Loucy (cell line): ENCODE data around the gene TNFRSF13B.

ENCODE experiments used
- H2AFZ ChIP-seq: fragments of 200-600 bp; sonication (generic); 2 replicates; pipeline ENCODE4 v1.6.0; 2016; ENCODE audit warnings: antibody characterized with exemption, mild to moderate bottlenecking, low read length, moderate library complexity
- H3F3A ChIP-seq: fragments of 200-600 bp; 2 replicates; pipeline ENCODE4 v1.6.0; 2016; ENCODE audit warnings: antibody characterized with exemption, low read depth, mild to moderate bottlenecking
- H3K27me3 ChIP-seq: fragments of 200-600 bp; sonication (generic); 2 replicates; pipeline ENCODE4 v1.6.1; 2014; ENCODE audit warnings: low read length, mild to moderate bottlenecking; ENCODE audit not compliant: insufficient read depth, poor library complexity, severe bottlenecking
- H3K36me3 ChIP-seq: fragments of 200-600 bp; sonication (generic); 2 replicates; pipeline ENCODE4 v1.6.1; 2016; ENCODE audit warnings: low read length; ENCODE audit not compliant: insufficient read depth
- H3K4me1 ChIP-seq: fragments of 200-600 bp; sonication (generic); 2 replicates; pipeline ENCODE4 v1.5.1; 2014; ENCODE audit warnings: low read length, mild to moderate bottlenecking; ENCODE audit not compliant: insufficient read depth, poor library complexity, severe bottlenecking
- H3K4me2 ChIP-seq: fragments of 200-600 bp; sonication (generic); 2 replicates; pipeline ENCODE4 v1.6.0; 2014; ENCODE audit warnings: antibody characterized with exemption, low read length, low read depth, mild to moderate bottlenecking; ENCODE audit not compliant: poor library complexity, severe bottlenecking
- H3K4me3 ChIP-seq: fragments of 200-600 bp; sonication (generic); 2 replicates; pipeline ENCODE4 v1.5.1; 2014; ENCODE audit warnings: low read length, mild to moderate bottlenecking, mixed read lengths; ENCODE audit not compliant: poor library complexity, severe bottlenecking
- H3K79me2 ChIP-seq: fragments of 200-600 bp; sonication (generic); 2 replicates; pipeline ENCODE4 v1.6.1; 2014; ENCODE audit warnings: low read length; ENCODE audit not compliant: insufficient read depth
- H3K9ac ChIP-seq: fragments of 200-600 bp; sonication (generic); 2 replicates; pipeline ENCODE4 v1.6.0; 2014; ENCODE audit warnings: mild to moderate bottlenecking, low read depth, low read length, moderate library complexity; ENCODE audit not compliant: poor library complexity, severe bottlenecking
- H3K9me2 ChIP-seq: fragments of 200-600 bp; sonication (generic); replicated peaks from 2 replicates; pipeline ENCODE4 v1.6.1; 2016; ENCODE audit warnings: low read depth, low read length, mixed read lengths
- H3K9me3 ChIP-seq: fragments of 200-600 bp; sonication (generic); 2 replicates; pipeline ENCODE4 v1.6.1; 2014; ENCODE audit warnings: mild to moderate bottlenecking, antibody characterized with exemption, low read length, low read depth; ENCODE audit not compliant: insufficient read depth
- H4K20me1 ChIP-seq: fragments of 200-600 bp; sonication (generic); 2 replicates; pipeline ENCODE4 v1.6.0; 2014; ENCODE audit warnings: antibody characterized with exemption, low read length, mild to moderate bottlenecking; ENCODE audit not compliant: insufficient read depth, poor library complexity, severe bottlenecking
- EZH2phosphoT487 ChIP-seq: fragments of 200-600 bp; IDR thresholded peaks from 2 replicates; pipeline ENCODE4 v1.6.1; 2018; ENCODE audit warnings: antibody characterized with exemption, mild to moderate bottlenecking, moderate library complexity, borderline replicate concordance
- TF ChIP-seq, protein P1 (sequence below): fragments of 200-600 bp; sonication (generic); conservative IDR thresholded peaks from 2 replicates; pipeline ENCODE4 v1.5.1; 2014; ENCODE audit warnings: mild to moderate bottlenecking, antibody characterized with exemption, low read length

Gene TNFRSF13B

DNA sequence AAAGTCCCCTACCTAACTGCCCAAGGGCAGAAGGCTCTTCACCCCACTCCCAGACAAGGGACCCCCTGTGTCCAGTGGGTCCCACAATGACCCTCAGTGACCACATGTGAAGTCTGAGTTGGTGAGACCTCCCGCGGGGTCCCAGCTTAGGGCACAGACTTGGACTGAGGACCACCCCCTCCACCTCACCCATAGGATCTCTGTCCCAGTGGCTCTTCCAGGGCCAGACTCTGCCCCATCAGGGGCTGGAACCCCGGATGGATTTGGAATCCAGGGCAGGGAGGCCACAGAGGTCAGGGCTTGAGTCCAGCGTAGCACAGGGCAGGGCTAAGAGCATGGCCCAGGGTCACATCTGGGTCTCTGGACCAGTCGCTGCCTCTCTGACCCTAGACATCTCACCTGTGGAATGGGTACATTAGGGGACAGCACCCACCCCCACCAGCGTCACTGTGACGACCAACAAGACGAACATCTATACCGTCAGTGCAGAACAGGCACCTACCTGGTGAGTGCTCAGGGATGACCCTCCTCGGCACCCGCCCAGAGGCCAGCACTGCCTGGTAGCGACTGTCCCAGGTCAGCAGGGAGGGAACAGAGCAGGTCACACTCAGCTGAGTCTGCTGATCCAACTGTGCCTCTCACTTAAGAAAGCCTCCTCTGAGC is 37.7 kb downstream of the TNFRSF13B start:
- TF ChIP-seq, protein P1, sequence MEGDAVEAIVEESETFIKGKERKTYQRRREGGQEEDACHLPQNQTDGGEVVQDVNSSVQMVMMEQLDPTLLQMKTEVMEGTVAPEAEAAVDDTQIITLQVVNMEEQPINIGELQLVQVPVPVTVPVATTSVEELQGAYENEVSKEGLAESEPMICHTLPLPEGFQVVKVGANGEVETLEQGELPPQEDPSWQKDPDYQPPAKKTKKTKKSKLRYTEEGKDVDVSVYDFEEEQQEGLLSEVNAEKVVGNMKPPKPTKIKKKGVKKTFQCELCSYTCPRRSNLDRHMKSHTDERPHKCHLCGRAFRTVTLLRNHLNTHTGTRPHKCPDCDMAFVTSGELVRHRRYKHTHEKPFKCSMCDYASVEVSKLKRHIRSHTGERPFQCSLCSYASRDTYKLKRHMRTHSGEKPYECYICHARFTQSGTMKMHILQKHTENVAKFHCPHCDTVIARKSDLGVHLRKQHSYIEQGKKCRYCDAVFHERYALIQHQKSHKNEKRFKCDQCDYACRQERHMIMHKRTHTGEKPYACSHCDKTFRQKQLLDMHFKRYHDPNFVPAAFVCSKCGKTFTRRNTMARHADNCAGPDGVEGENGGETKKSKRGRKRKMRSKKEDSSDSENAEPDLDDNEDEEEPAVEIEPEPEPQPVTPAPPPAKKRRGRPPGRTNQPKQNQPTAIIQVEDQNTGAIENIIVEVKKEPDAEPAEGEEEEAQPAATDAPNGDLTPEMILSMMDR: no peak
- no peak for TF ChIP-seq EZH2phosphoT487
- Histone ChIP-seq H3K4me3 (no peak overlapping the region), H3K79me2 (no peaks in the 10 kb centered on the region), H2AFZ (no peak overlapping the region), H3F3A (no peaks in the 10 kb centered on the region), H4K20me1 (no peaks in the 10 kb centered on the region), H3K9ac (no peak overlapping the region), H3K4me2 (no peak overlapping the region), H3K9me2 (no peaks in the 10 kb centered on the region), H3K27me3 (no peaks in the 10 kb centered on the region), H3K9me3 (no peaks in the 10 kb centered on the region), H3K36me3 (no peaks in the 10 kb centered on the region), H3K4me1 (peaks cover 9% of the 10 kb centered on the region)

DNA sequence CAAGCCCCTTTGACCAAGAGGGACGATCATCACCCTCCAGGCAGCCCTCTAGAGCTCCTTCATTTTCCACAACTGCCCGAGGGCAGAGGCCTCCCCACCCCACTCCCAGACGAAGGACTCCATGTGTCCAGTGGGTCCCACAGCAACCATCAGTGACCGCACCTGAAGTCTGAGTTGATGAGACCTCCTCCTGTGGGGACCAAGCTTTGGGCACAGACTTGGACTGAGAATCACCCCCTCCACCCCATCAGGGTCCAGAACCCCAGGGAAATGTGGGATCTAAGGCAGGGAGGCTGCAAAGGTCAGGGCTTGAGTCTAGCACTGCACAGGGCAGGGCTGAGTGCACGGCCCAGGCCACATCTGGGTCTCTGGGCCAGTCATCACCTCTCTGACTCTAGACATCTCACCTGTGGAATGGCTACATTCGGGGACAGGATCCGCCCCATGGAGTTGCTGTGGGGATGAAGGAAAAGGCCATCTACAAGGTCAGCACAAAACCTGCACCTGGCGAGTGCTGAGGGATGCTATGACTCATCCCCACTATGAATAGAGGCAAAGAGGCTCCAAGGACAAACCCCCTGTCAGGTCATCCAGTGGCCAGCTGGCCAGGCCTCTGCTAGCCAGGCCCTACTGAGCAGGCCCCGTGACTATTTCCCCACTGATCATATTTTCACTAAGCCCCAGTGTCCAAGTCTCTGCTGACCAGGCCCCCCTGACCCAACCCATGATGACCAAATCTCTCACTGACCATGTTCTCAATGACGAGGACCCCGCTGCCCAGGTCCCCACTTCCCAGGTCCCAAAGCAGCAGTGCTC is 38.4 kb downstream of the TNFRSF13B start:
- Histone ChIP-seq H4K20me1 (no peaks in the 10 kb centered on the region), H3K4me3 (no peak overlapping the region), H3F3A (no peaks in the 10 kb centered on the region), H3K9me2 (no peaks in the 10 kb centered on the region), H3K4me1 (peaks cover 2% of the 10 kb centered on the region), H3K4me2 (no peak overlapping the region), H3K9ac (no peak overlapping the region), H3K79me2 (no peaks in the 10 kb centered on the region), H2AFZ (no peak overlapping the region), H3K27me3 (no peaks in the 10 kb centered on the region), H3K36me3 (no peaks in the 10 kb centered on the region), H3K9me3 (no peaks in the 10 kb centered on the region)
- TF ChIP-seq EZH2phosphoT487: no peak
- TF ChIP-seq, protein P1: no peak

DNA sequence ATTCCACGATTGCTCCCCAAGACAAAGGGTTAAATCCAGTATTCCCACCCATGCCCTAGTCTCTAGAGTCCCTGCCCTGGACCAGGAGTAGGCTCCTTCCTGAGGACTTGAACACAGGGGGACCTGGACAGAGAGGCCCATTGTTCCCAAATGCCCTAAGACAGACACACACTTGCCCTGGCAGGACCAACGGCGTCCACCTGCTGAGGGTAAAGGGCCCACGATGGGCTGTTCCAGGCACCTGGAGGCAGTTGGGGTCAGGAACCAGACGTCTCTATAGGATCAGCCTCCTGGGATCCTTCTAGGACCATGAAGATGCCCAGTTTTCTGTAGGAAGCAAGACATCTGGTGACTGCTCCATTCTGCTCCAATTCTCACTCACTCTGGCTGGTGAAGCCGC is 39.3 kb downstream of the TNFRSF13B start:
- Histone ChIP-seq H3K27me3 (no peaks in the 10 kb centered on the region), H3K4me2 (no peak overlapping the region), H3K9me3 (no peaks in the 10 kb centered on the region), H3K79me2 (no peaks in the 10 kb centered on the region), H3K4me1 (no peaks in the 10 kb centered on the region), H4K20me1 (no peaks in the 10 kb centered on the region), H3K9ac (no peak overlapping the region), H3K4me3 (no peak overlapping the region), H3F3A (no peaks in the 10 kb centered on the region), H2AFZ (no peak overlapping the region), H3K36me3 (no peaks in the 10 kb centered on the region), H3K9me2 (no peaks in the 10 kb centered on the region)
- TF ChIP-seq EZH2phosphoT487: no peak
- TF ChIP-seq, protein P1: no peak
